NCI-H146 treated with DMSO at 0.1 percent for 48 hours (cell line): ENCODE results near the gene TMEM163.
A peak's percentile ranks its signal among the peaks of the same experiment; 100 is the strongest.

Source experiments
- DNase-seq: peaks from one replicate; lab custom pipeline; 2025; ENCODE audit not compliant: unreplicated experiment; lab: John Stamatoyannopoulos, UW

Gene TMEM163

GRCh38 chr2:134443814-134444480, 274.9 kb downstream of the TMEM163 start:
- no peak for DNase-seq

GRCh38 chr2:134441153-134441863, 277.5 kb downstream of the TMEM163 start:
- no peak for DNase-seq

GRCh38 chr2:134440336-134440909, 278.4 kb downstream of the TMEM163 start:
- DNase-seq = no peak

- no peak for DNase-seq
These were observed 280.4 kb downstream of the TMEM163 start for GRCh38 chr2:134438371-134438770.

- no peak for DNase-seq
These were observed 282.1 kb downstream of the TMEM163 start for GRCh38 chr2:134436706-134437105.

- DNase-seq = no peak
These were observed 282.9 kb downstream of the TMEM163 start for GRCh38 chr2:134435936-134436335.

- DNase-seq = no peak
These were observed 283.3 kb downstream of the TMEM163 start for GRCh38 chr2:134435505-134435904.

- no peak for DNase-seq
These were observed 284.8 kb downstream of the TMEM163 start for GRCh38 chr2:134433979-134434378.

- no peak for DNase-seq
These were observed 285.3 kb downstream of the TMEM163 start for GRCh38 chr2:134433469-134433868.

- peak; percentile 69 for DNase-seq
These were observed 286.3 kb downstream of the TMEM163 start for GRCh38 chr2:134432435-134432883.

GRCh38 chr2:134431838-134432434, 286.9 kb downstream of the TMEM163 start:
- no peak for DNase-seq

- DNase-seq = no peak
These were observed 288.9 kb downstream of the TMEM163 start for GRCh38 chr2:134429886-134430285.

- no peak for DNase-seq
These were observed 292.1 kb downstream of the TMEM163 start for GRCh38 chr2:134426721-134427120.

GRCh38 chr2:134425724-134426496, 292.9 kb downstream of the TMEM163 start:
- DNase-seq = no peak

GRCh38 chr2:134421556-134422328, 297.1 kb downstream of the TMEM163 start:
- DNase-seq = no peak

GRCh38 chr2:134420920-134421319, 297.9 kb downstream of the TMEM163 start:
- no peak for DNase-seq

GRCh38 chr2:134420259-134420658, 298.5 kb downstream of the TMEM163 start:
- DNase-seq = no peak

- no peak for DNase-seq
These were observed 300.7 kb downstream of the TMEM163 start for GRCh38 chr2:134417968-134418582.

- no peak for DNase-seq
These were observed 302.2 kb downstream of the TMEM163 start for GRCh38 chr2:134416637-134417036.

GRCh38 chr2:134416018-134416417, 302.8 kb downstream of the TMEM163 start:
- DNase-seq = no peak
